H1 (cell line): ENCODE measurements around the gene MCC. TPM values are rescaled to one million over a fixed set of nuclear protein-coding genes. Genes with fewer than 3 reads are reported as not detected.

Experiments
- ASH2L ChIP-seq: fragments of 200-600, 300-600 bp; sonication (generic); IDR thresholded peaks from one replicate; pipeline ENCODE4 v1.7.1; 2017; ENCODE audit warnings: low read length
- POLR2AphosphoS5 ChIP-seq: IDR thresholded peaks from 2 replicates; pipeline ENCODE4 v1.6.1; 2011; ENCODE audit warnings: low read depth, low read length
- polyA plus RNA-seq, 7 experiments: library from polyadenylated mRNA; depleted of rRNA in 3 of 7; stranded (reverse) in 5 of 7; unstranded in 2 of 7; fragments of >200 nt in 5 of 7; fragments of 200-250 nt in 2 of 7; gene quantifications; 1 replicate in 5 of 7; 2 replicates in 1 of 7; 4 replicates in 1 of 7; pipeline versions ENCODE4 v1.2.1 to v1.2.3, GENCODE V29; 2011 to 2013; ENCODE audit warnings: missing spikeins in 2 of 7, mixed read lengths in 2 of 7
- total RNA-seq: library from RNA; stranded (reverse); fragmentation: NEBNext Ultra II Directional; extraction: Animal tissue kit (Norgen Biotek cat#: 25700); gene quantifications from 2 replicates; pipeline ENCODE4 v1.2.1, GENCODE V29; 2021
- TF ChIP-seq, protein P1 (sequence below): fragments of 300-600 bp; sonication (generic); IDR thresholded peaks from 2 replicates; pipeline ENCODE4 v1.7.1; 2012; ENCODE audit warnings: low read length, moderate library complexity, mild to moderate bottlenecking, inconsistent platforms; ENCODE audit not compliant: insufficient replicate concordance

The MCC gene
- total and polyA plus RNA-seq, 2 of the 8 experiments (the other 6 are each of a cell fraction or from before 2014, with no cell fraction given), result 2.6 to 18.3 TPM

DNA sequence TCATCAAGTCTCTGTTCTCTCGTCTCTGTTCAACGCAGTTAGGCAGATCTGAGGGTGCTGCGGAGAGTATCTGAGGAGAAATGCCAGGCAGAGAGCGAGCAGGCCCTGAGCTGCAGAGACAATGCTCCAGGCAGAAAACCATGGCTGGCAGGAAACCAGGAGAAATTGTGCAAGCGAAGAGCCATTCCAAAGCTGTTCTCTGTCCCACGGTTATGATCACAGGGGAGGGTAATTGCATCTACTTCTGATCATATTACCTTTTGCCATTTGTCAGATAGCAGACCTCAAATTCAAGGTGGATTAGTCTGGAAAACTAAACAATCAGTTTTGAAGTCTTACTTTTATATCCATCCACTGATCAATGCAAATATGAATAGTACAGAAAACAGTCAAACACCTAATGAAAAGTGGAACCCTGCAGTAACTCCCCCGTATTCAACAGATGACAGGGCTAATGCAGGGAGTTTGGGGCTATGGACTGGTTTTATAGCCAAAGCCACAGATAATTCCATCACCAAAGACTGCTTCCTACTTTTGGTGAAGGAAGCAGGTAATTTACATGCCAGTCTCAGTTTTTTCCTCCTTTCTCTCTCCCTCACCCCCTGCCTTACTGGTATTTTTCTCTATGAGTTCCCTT, 283.6 kb downstream of the MCC start (continued):
- TF ChIP-seq, protein P1, sequence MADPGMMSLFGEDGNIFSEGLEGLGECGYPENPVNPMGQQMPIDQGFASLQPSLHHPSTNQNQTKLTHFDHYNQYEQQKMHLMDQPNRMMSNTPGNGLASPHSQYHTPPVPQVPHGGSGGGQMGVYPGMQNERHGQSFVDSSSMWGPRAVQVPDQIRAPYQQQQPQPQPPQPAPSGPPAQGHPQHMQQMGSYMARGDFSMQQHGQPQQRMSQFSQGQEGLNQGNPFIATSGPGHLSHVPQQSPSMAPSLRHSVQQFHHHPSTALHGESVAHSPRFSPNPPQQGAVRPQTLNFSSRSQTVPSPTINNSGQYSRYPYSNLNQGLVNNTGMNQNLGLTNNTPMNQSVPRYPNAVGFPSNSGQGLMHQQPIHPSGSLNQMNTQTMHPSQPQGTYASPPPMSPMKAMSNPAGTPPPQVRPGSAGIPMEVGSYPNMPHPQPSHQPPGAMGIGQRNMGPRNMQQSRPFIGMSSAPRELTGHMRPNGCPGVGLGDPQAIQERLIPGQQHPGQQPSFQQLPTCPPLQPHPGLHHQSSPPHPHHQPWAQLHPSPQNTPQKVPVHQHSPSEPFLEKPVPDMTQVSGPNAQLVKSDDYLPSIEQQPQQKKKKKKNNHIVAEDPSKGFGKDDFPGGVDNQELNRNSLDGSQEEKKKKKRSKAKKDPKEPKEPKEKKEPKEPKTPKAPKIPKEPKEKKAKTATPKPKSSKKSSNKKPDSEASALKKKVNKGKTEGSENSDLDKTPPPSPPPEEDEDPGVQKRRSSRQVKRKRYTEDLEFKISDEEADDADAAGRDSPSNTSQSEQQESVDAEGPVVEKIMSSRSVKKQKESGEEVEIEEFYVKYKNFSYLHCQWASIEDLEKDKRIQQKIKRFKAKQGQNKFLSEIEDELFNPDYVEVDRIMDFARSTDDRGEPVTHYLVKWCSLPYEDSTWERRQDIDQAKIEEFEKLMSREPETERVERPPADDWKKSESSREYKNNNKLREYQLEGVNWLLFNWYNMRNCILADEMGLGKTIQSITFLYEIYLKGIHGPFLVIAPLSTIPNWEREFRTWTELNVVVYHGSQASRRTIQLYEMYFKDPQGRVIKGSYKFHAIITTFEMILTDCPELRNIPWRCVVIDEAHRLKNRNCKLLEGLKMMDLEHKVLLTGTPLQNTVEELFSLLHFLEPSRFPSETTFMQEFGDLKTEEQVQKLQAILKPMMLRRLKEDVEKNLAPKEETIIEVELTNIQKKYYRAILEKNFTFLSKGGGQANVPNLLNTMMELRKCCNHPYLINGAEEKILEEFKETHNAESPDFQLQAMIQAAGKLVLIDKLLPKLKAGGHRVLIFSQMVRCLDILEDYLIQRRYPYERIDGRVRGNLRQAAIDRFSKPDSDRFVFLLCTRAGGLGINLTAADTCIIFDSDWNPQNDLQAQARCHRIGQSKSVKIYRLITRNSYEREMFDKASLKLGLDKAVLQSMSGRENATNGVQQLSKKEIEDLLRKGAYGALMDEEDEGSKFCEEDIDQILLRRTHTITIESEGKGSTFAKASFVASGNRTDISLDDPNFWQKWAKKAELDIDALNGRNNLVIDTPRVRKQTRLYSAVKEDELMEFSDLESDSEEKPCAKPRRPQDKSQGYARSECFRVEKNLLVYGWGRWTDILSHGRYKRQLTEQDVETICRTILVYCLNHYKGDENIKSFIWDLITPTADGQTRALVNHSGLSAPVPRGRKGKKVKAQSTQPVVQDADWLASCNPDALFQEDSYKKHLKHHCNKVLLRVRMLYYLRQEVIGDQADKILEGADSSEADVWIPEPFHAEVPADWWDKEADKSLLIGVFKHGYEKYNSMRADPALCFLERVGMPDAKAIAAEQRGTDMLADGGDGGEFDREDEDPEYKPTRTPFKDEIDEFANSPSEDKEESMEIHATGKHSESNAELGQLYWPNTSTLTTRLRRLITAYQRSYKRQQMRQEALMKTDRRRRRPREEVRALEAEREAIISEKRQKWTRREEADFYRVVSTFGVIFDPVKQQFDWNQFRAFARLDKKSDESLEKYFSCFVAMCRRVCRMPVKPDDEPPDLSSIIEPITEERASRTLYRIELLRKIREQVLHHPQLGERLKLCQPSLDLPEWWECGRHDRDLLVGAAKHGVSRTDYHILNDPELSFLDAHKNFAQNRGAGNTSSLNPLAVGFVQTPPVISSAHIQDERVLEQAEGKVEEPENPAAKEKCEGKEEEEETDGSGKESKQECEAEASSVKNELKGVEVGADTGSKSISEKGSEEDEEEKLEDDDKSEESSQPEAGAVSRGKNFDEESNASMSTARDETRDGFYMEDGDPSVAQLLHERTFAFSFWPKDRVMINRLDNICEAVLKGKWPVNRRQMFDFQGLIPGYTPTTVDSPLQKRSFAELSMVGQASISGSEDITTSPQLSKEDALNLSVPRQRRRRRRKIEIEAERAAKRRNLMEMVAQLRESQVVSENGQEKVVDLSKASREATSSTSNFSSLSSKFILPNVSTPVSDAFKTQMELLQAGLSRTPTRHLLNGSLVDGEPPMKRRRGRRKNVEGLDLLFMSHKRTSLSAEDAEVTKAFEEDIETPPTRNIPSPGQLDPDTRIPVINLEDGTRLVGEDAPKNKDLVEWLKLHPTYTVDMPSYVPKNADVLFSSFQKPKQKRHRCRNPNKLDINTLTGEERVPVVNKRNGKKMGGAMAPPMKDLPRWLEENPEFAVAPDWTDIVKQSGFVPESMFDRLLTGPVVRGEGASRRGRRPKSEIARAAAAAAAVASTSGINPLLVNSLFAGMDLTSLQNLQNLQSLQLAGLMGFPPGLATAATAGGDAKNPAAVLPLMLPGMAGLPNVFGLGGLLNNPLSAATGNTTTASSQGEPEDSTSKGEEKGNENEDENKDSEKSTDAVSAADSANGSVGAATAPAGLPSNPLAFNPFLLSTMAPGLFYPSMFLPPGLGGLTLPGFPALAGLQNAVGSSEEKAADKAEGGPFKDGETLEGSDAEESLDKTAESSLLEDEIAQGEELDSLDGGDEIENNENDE, result no peak
- TF ChIP-seq ASH2L (no peak), POLR2AphosphoS5 (no peak)
